HG03196 (cell line): ENCODE measurements around the gene C2CD3.
"Not testable (repeated sequence)": the region's sequence is repeated elsewhere in the genome, so short reads cannot be mapped to it uniquely, and the experiment has no call there.

ENCODE experiments used
- ATAC-seq: cut with Tn5 transposase; IDR thresholded peaks from one replicate; pipeline ENCODE4 v1.9.1; 2021; ENCODE audit not compliant: unreplicated experiment

C2CD3 gene

GRCh38 chr11:74006743-74007304 lies 164.0 kb downstream of the C2CD3 start:
- ATAC-seq: no peak

- no peak for ATAC-seq
Measured at GRCh38 chr11:74005721-74006517, 164.9 kb downstream of the C2CD3 start.

GRCh38 chr11:74004759-74005615 lies 165.8 kb downstream of the C2CD3 start:
- ATAC-seq: no peak

- ATAC-seq: no peak
Measured at GRCh38 chr11:74004046-74004695, 166.6 kb downstream of the C2CD3 start.

- ATAC-seq: no peak
Measured at GRCh38 chr11:74002832-74003231, 168.0 kb downstream of the C2CD3 start.

GRCh38 chr11:74001822-74002286 lies 168.9 kb downstream of the C2CD3 start:
- ATAC-seq: no peak

- ATAC-seq: no peak
Measured at GRCh38 chr11:74000307-74001133, 170.3 kb downstream of the C2CD3 start.

- ATAC-seq: no peak
Measured at GRCh38 chr11:73999581-74000306, 171.1 kb downstream of the C2CD3 start.

GRCh38 chr11:73998846-73999575 lies 171.8 kb downstream of the C2CD3 start:
- no peak for ATAC-seq

- ATAC-seq: no peak
Measured at GRCh38 chr11:73997120-73997770, 173.6 kb downstream of the C2CD3 start.

- no peak for ATAC-seq
Measured at GRCh38 chr11:73996161-73996747, 174.5 kb downstream of the C2CD3 start.

- peak; percentile 42 for ATAC-seq
Measured at GRCh38 chr11:73995731-73996130, 175.1 kb downstream of the C2CD3 start.

GRCh38 chr11:73995247-73995646 lies 175.6 kb downstream of the C2CD3 start:
- ATAC-seq: no peak

- ATAC-seq: no peak
Measured at GRCh38 chr11:73991471-73992006, 179.3 kb downstream of the C2CD3 start.

GRCh38 chr11:73990730-73991129 lies 180.1 kb downstream of the C2CD3 start:
- no peak for ATAC-seq

GRCh38 chr11:73989156-73989555 lies 181.6 kb downstream of the C2CD3 start:
- ATAC-seq: no peak

GRCh38 chr11:73988227-73988626 lies 182.6 kb downstream of the C2CD3 start:
- no peak for ATAC-seq

GRCh38 chr11:73985661-73986060 lies 185.1 kb downstream of the C2CD3 start:
- not testable (repeated sequence) for ATAC-seq
